Sigmoid colon (tissue), 7 donors: ENCODE results near the gene CYTH3. TPM values are rescaled to one million over a fixed set of nuclear protein-coding genes. Genes with fewer than 3 reads are reported as not detected.
A peak's percentile ranks its signal among the peaks of the same experiment; 100 is the strongest.
"Not testable (repeated sequence)": the region's sequence is repeated elsewhere in the genome, so short reads cannot be mapped to it uniquely, and the experiment has no call there.

Experiments used
- DNase-seq: peaks from one replicate; pipeline ENCODE4 v3.0.0-alpha.2; 2019
- H3K27ac ChIP-seq, 4 donors: fragments of 200-600 bp; sonication (generic); one replicate each; pipeline ENCODE4 v1.5.1; 2016 to 2019; ENCODE audit warnings: mild to moderate bottlenecking in 1 of 4
- H3K27me3 ChIP-seq, 3 donors: fragments of 200-600 bp; sonication (generic); one replicate each; pipeline ENCODE4 v1.5.1; 2019; ENCODE audit warnings: mild to moderate bottlenecking in 1 of 3
- H3K36me3 ChIP-seq, 4 donors: fragments of 200-600 bp; sonication (generic); one replicate each; pipeline ENCODE4 v1.5.1; 2016 to 2019
- H3K4me1 ChIP-seq, 4 donors: fragments of 200-600 bp; sonication (generic); one replicate each; pipeline ENCODE4 v1.5.1; 2017 to 2019
- H3K4me3 ChIP-seq, 4 donors: fragments of 200-600 bp; sonication (generic); one replicate each; pipeline ENCODE4 v1.5.1; 2017 to 2019; ENCODE audit warnings: mild to moderate bottlenecking in 2 of 4, moderate library complexity in 1 of 4
- H3K9me3 ChIP-seq, 4 donors: fragments of 200-600 bp in 3 of 4; sonication (generic) in 3 of 4; one replicate each; pipeline versions ENCODE4 v1.5.1 to v1.6.1; 2013 to 2019
- EP300 ChIP-seq, 4 donors: sonication (generic); formaldehyde crosslinking; IDR thresholded peaks; one replicate each; pipeline ENCODE4 v1.6.1; 2017; ENCODE audit warnings: antibody characterized with exemption in 4 of 4
- POLR2A ChIP-seq, 2 donors: fragments of 450-650 bp; IDR thresholded peaks; one replicate each; pipeline ENCODE4 v1.6.1; 2016; ENCODE audit warnings: antibody characterized with exemption in 2 of 2, mild to moderate bottlenecking in 2 of 2, moderate library complexity in 2 of 2
- POLR2AphosphoS5 ChIP-seq, 4 donors: sonication (generic); formaldehyde crosslinking; IDR thresholded peaks; one replicate each; pipeline ENCODE4 v1.6.1; 2017; ENCODE audit warnings: antibody characterized with exemption in 4 of 4
- WGBS, 2 donors: extraction: QIAGEN DNeasy Blood & Tissue Kit; methylation state at CpG; one replicate each; pipeline ENCODE4 v1.1.7; 2013; 5-methylcytosine and 5-hydroxymethylcytosine counted together
- intact Hi-C: fragments of 100-400 bp; cut with DNase I; formaldehyde crosslinking; loops from one replicate; pipeline ENCODE4 v1.15.1; 2023
- polyA plus RNA-seq, 3 donors: library from polyadenylated mRNA; stranded (reverse); fragments of 200-250 nt; gene quantifications; one replicate each; pipeline ENCODE4 v1.2.3, GENCODE V29; 2013
- total RNA-seq, 4 donors: library from RNA; depleted of rRNA; stranded (reverse); fragments of >200 nt; gene quantifications; one replicate each; pipeline ENCODE4 v1.1.0, GENCODE V29; 2016
- TF ChIP-seq, protein P1 (sequence below), 4 experiments: fragments of 450-650 bp in 3 of 4; fragments of 200-600 bp in 1 of 4; IDR thresholded peaks; one replicate each; pipeline ENCODE4 v1.5.1; 2016 to 2019; ENCODE audit warnings: antibody characterized with exemption in 4 of 4, mild to moderate bottlenecking in 3 of 4, moderate library complexity in 2 of 4
- donor health status: healthy with polysubstance abuse.
- donor health status: Bipolar disorder and iron deficiency.
- donor health status: healthy.

CYTH3 gene
- total and polyA plus RNA-seq, 7 donors, result 6.5 to 34.8 (median 27.1) TPM

DNA sequence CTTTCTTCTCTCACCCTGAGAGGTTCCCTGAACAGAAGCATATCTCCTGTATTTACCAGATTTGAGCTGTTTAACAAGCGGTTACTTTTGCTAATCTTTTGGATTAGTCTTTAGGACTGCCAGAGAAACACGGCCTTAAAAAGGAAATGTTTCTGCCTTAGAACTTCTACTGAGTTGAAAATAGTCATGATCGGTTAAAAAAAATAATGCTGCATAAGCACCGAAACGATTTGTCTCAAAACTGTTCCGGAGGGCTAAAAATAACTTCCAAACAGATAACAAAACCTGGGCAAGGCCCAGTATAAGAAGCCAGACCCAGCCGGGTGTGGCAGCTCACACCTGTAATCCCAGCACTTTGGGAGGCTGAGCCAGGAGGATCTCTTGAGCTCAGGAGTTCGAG, 43.3 kb upstream of the CYTH3 start:
- no peaks in the 10 kb centered on the region for H3K9me3 ChIP-seq
- peaks cover 0 to 9% (median 4%) of the 10 kb centered on the region in 4 donors for H3K4me1 ChIP-seq
- H3K4me3 ChIP-seq, result no peak overlapping the region
- WGBS, 2 donors, result 67 to 76% methylated on average over 8 of the region's 8 CpGs
- peak overlapping the region in 2 of 4 donors; percentile 40 to 41 for H3K27ac ChIP-seq
- DNase-seq, result no peak
- no peak for TF ChIP-seq POLR2A (IDR thresholded peaks at IDR 0.05)
- TF ChIP-seq, protein P1, sequence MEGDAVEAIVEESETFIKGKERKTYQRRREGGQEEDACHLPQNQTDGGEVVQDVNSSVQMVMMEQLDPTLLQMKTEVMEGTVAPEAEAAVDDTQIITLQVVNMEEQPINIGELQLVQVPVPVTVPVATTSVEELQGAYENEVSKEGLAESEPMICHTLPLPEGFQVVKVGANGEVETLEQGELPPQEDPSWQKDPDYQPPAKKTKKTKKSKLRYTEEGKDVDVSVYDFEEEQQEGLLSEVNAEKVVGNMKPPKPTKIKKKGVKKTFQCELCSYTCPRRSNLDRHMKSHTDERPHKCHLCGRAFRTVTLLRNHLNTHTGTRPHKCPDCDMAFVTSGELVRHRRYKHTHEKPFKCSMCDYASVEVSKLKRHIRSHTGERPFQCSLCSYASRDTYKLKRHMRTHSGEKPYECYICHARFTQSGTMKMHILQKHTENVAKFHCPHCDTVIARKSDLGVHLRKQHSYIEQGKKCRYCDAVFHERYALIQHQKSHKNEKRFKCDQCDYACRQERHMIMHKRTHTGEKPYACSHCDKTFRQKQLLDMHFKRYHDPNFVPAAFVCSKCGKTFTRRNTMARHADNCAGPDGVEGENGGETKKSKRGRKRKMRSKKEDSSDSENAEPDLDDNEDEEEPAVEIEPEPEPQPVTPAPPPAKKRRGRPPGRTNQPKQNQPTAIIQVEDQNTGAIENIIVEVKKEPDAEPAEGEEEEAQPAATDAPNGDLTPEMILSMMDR (IDR thresholded peaks at IDR 0.05), result no peak
- TF ChIP-seq EP300 (IDR thresholded peaks at IDR 0.05), result no peak
- TF ChIP-seq POLR2AphosphoS5 (IDR thresholded peaks at IDR 0.05), result no peak
- no peaks in the 10 kb centered on the region for H3K36me3 ChIP-seq
- H3K27me3 ChIP-seq, result no peaks in the 10 kb centered on the region
- intact Hi-C loops, result no loop called here

GRCh38 chr7:6310271-6310993, 38.0 kb upstream of the CYTH3 start:
- Histone ChIP-seq H3K36me3 (no peaks in the 10 kb centered on the region), H3K9me3 (no peaks in the 10 kb centered on the region), H3K27me3 (no peaks in the 10 kb centered on the region), H3K4me1 (no peaks in the 10 kb centered on the region), H3K27ac (no peak overlapping the region), H3K4me3 (no peak overlapping the region)
- intact Hi-C loops, result no loop called here
- WGBS, 2 donors, result 87 to 89% methylated on average over 10 of the region's 10 CpGs
- DNase-seq, result no peak
- no peak for TF ChIP-seq POLR2AphosphoS5 (IDR thresholded peaks at IDR 0.05)
- TF ChIP-seq POLR2A (IDR thresholded peaks at IDR 0.05), result no peak
- TF ChIP-seq EP300 (IDR thresholded peaks at IDR 0.05), result no peak
- TF ChIP-seq, protein P1 (IDR thresholded peaks at IDR 0.05), result no peak

DNA sequence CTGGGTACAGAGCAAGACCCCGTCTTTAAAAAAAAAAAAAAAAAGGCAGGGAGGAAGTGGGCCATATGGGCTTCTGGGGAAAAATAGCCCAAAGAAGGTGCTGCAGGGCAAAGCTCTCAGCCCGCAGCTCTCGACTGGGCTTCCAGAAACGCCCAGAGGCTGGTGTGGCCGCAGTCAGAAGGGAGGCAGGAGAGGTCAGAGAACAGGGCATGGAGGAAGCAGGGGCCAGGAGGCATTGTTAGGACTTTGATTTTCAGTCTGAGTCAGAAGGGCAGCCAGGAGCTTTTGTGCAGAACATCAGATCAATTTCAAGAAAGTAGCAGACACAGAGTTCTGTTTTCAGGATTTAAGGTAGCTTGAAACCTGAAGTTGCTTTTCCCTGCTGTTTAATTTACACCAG, 35.3 kb upstream of the CYTH3 start:
- Histone ChIP-seq H3K4me3 (no peak overlapping the region), H3K27ac (no peak overlapping the region), H3K4me1 (no peaks in the 10 kb centered on the region), H3K36me3 (no peaks in the 10 kb centered on the region), H3K9me3 (no peaks in the 10 kb centered on the region), H3K27me3 (no peaks in the 10 kb centered on the region)
- TF ChIP-seq, protein P1 (IDR thresholded peaks at IDR 0.05), result no peak
- TF ChIP-seq EP300 (IDR thresholded peaks at IDR 0.05), result no peak
- TF ChIP-seq POLR2AphosphoS5 (IDR thresholded peaks at IDR 0.05), result no peak
- TF ChIP-seq POLR2A (IDR thresholded peaks at IDR 0.05), result no peak
- WGBS, 2 donors, result 65 to 67% methylated on average over 5 of the region's 5 CpGs
- no peak for DNase-seq
- intact Hi-C loops, result no loop called here

GRCh38 chr7:6306471-6306870, 34.0 kb upstream of the CYTH3 start:
- H3K4me1 ChIP-seq, result no peaks in the 10 kb centered on the region
- H3K9me3 ChIP-seq, result no peaks in the 10 kb centered on the region
- 70 to 85% methylated on average over 3 of the region's 3 CpGs for WGBS, 2 donors
- no peak overlapping the region for H3K27ac ChIP-seq
- H3K4me3 ChIP-seq, result no peak overlapping the region
- TF ChIP-seq EP300 (IDR thresholded peaks at IDR 0.05) (no peak), POLR2AphosphoS5 (IDR thresholded peaks at IDR 0.05) (no peak), POLR2A (IDR thresholded peaks at IDR 0.05) (no peak)
- TF ChIP-seq, protein P1 (IDR thresholded peaks at IDR 0.05), result no peak
- no peak for DNase-seq
- no peaks in the 10 kb centered on the region for H3K36me3 ChIP-seq
- no peaks in the 10 kb centered on the region for H3K27me3 ChIP-seq
- intact Hi-C loops, result no loop called here

DNA sequence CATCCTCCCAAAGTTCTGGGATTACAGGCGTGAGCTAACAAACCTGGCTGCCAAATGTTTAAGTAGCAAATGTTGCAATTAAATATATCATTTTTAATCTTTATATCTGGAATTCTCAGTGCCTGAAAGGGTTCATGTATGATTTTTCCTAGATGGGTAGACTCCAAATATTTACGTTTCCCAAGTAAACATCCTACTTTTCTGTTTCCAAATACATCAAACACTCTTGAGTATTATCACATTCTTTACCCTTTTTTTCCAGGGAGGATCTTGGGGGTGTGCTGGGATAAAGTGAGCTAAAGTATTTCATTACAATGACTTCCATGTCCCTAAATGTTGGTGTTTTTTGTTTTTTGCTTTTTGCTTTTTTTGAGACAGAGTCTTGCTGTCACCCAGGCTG, 32.9 kb upstream of the CYTH3 start:
- no peaks in the 10 kb centered on the region for H3K36me3 ChIP-seq
- WGBS, 2 donors, result 58 to 69% methylated on average over 2 of the region's 2 CpGs
- DNase-seq, result no peak
- H3K9me3 ChIP-seq, result no peaks in the 10 kb centered on the region
- H3K27me3 ChIP-seq, result no peaks in the 10 kb centered on the region
- intact Hi-C loops, result no loop called here
- TF ChIP-seq EP300 (IDR thresholded peaks at IDR 0.05), result no peak
- TF ChIP-seq POLR2A (IDR thresholded peaks at IDR 0.05), result no peak
- TF ChIP-seq, protein P1 (IDR thresholded peaks at IDR 0.05), result no peak
- TF ChIP-seq POLR2AphosphoS5 (IDR thresholded peaks at IDR 0.05), result no peak
- H3K4me1 ChIP-seq, result no peaks in the 10 kb centered on the region
- H3K27ac ChIP-seq, result no peak overlapping the region
- no peak overlapping the region for H3K4me3 ChIP-seq

DNA sequence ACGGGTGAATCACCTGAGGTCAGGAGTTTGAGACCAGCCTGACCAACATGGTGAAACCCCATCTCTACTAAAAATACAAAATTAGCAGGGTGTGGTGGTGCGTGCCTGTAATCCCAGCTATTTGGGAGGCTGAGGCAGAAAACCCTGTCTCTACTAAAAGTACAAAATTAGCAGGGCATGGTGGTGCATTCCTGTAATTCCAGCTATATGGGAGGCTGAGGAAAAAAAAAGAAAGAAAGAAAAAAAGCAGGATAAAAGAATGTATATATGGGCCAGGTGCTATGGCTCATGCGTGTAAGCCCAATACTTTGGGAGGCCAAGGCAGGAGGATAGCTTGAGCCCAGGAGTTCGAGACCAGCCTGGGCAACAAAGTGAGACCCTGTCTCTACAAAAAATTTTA, 29.0 kb upstream of the CYTH3 start:
- H3K9me3 ChIP-seq, H3K36me3 ChIP-seq, H3K27ac ChIP-seq, DNase-seq, H3K4me1 ChIP-seq, H3K4me3 ChIP-seq, intact Hi-C loops, H3K27me3 ChIP-seq: not testable (repeated sequence)
- WGBS, 2 donors, result 90 to 95% methylated on average over 4 of the region's 4 CpGs
